ENCODE data around the gene INPP4B.

The INPP4B gene

DNA sequence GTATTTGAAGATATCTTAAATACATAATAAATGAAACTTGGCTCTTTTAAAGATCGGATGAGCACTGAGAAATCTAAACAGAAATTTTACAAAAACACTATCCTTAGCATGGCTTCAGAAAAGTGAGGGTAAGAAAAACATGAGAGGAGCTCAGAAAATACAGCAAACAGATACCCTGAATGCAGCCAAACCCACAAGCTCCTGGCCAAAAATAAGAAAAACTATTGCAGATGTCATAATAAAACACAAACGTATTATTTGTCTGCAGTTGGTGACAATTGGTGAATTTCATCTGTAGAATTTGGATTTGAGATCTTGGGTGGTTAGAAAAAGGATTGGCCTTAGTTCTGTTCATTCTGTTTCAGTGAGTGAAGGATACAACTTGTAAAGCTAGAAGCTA is 603.9 kb downstream of the INPP4B start:
- DNase-seq (ENCODE audit: low read depth in 2 of 2) = no peak

GRCh38 chr4:142238589-142238988 is 607.5 kb downstream of the INPP4B start:
- no peak for DNase-seq (ENCODE audit: low read depth in 2 of 2)

GRCh38 chr4:142236268-142236667 is 609.8 kb downstream of the INPP4B start:
- no peak for DNase-seq (ENCODE audit: low read depth in 2 of 2)

DNA sequence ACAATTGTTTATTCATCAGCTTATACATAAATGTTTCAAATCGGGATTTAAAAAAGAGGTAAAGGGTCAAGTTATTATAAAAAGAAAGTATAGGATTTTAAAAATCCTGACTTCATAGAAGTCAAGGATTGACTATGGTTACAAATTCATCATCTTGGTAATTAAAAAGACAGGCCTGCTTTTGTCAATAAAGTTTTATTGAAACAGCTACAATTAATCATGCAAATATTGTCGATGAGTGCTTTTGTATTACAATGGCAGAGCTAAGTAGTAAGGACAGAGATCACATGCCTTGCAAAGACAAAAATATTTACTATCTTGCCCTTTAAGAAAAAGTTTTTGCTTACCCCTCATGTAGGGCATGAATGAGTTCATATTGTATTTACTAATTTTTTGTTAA is 614.3 kb downstream of the INPP4B start:
- DNase-seq (ENCODE audit: low read depth in 2 of 2) = no peak

DNA sequence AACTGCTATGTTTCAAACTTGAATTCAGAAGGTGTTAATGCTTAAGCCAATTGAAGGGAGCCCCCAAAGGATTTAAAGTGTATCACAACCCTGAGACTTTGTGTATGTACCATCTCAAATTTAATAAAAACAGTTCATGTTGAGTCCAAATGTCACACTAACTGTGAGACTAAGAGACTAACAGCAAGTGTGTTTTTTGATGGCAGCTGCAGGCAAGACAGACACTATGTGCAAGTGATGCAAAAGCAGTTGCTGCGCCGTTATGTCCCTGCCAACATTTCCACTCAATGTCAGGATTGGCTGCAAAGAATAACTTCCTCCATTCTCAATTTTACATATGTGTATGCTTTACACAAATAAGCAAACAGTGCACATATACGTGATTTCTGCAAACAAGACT is 615.1 kb downstream of the INPP4B start:
- DNase-seq (ENCODE audit: low read depth in 2 of 2) = no peak

- DNase-seq (ENCODE audit: low read depth in 2 of 2) = no peak
These were observed 620.1 kb downstream of the INPP4B start for GRCh38 chr4:142226014-142226413.

GRCh38 chr4:142222127-142222526 is 624.0 kb downstream of the INPP4B start:
- DNase-seq (ENCODE audit: low read depth in 2 of 2) = no peak

- no peak for DNase-seq (ENCODE audit: low read depth in 2 of 2)
These were observed 627.4 kb downstream of the INPP4B start for GRCh38 chr4:142218726-142219125.

- DNase-seq (ENCODE audit: low read depth in 2 of 2) = no peak
These were observed 634.7 kb downstream of the INPP4B start for GRCh38 chr4:142211444-142211843.

DNA sequence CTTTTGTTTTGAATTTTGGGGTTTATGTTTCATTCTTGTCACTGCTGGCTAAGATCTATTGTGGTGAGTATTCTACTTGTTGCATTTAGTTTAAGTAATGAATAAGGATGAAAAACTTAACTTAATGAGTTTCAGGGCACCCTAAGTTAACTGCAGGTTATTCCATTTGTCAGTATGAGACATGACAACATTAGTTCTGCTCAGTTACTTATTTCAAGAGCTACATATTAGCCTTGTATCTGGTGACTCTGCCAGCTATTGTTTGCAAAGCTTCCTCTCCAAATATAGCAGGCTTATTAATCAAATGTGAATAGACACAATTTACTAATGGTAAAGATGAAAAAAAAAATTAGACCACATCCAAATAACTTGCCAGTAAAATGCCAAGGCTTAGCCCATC is 642.6 kb downstream of the INPP4B start:
- no peak for DNase-seq (ENCODE audit: low read depth in 2 of 2)

- no peak for DNase-seq (ENCODE audit: low read depth in 2 of 2)
These were observed 643.4 kb downstream of the INPP4B start for GRCh38 chr4:142202404-142203332.

GRCh38 chr4:142201041-142201440 is 645.1 kb downstream of the INPP4B start:
- DNase-seq (ENCODE audit: low read depth in 2 of 2) = no peak

GRCh38 chr4:142194905-142195304 is 651.2 kb downstream of the INPP4B start:
- no peak for DNase-seq (ENCODE audit: low read depth in 2 of 2)

DNA sequence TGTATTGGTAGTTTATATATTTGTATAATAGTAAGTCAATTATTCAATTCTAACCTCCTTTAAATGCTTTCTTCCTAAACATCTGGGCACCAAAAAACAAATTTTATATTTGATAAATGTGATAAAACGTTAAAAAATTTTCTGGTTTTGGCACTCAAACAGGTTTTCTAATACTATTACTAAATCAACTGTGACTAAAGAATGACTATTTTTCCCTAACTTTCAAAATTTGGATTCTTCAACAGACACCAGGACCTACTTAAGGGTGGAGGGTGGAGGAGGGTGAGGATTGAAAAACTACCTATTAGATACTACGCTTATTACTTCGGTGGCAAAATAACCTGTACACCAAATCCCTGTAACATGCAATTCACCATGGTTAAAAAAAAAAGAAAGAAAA is 654.2 kb downstream of the INPP4B start:
- no peak for DNase-seq (ENCODE audit: low read depth in 2 of 2)

DNA sequence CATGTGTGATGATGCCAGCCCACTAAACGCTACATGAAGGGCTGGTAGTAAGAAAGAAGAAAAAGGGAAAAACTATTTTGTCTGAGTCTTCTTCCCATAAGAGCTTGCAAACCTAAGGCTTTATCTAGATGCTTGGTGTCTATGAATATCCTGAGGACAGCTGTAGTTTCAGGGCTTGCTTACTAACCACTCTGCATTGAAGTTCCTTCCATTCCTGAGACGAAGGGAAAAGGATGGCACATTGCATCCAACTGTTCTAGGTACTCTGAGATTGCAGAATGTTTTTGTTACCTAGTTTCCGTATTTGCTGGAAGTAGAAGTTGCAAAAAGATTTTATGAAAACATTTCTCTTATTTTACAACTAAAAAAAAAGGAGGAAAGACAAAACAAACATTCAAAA is 665.1 kb downstream of the INPP4B start:
- no peak for DNase-seq (ENCODE audit: low read depth in 2 of 2)

- DNase-seq (ENCODE audit: low read depth in 2 of 2) = no peak
These were observed 676.9 kb downstream of the INPP4B start for GRCh38 chr4:142169216-142169615.

GRCh38 chr4:142168181-142168580 is 677.9 kb downstream of the INPP4B start:
- DNase-seq (ENCODE audit: low read depth in 2 of 2) = no peak

GRCh38 chr4:142164767-142165500 is 681.2 kb downstream of the INPP4B start:
- no peak for DNase-seq (ENCODE audit: low read depth in 2 of 2)

DNA sequence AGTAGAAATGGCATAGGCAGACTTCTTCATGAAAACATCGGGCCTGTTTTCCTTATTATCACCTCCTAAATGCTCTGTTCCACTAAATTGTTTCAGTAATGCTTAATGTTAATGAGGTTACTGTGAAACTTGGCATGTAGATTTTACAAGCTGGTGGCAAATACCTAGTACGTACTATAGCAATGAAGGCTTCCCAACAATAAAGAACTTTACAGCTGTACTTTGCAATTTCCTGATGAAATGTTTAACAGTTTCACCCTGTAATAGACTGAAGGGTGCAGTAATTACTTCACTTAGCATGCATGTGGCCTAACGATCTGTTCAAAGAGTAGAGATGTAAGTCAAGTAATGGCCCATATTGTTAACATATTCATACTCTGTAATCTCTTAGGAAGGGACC is 685.0 kb downstream of the INPP4B start:
- DNase-seq (ENCODE audit: low read depth in 2 of 2) = no peak

DNA sequence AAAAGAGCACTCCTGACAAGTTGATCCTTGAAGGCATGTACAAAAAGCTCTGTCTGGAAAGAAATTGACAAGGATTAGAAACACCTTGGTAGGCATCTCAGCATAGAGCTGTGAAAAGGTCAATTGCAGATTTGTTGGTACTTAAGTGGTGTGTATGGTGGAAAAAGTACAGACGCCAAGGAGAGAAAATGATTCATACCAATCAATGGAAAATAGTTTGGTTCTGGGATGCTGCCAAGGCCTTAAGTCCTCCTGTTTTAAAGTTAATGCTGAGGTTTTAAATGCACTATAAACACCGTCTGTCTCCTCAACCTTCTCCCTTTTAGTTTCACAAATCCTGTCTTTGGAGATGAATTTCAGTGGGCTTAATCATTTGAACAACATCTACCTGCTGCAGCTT is 685.6 kb downstream of the INPP4B start:
- DNase-seq (ENCODE audit: low read depth in 2 of 2) = no peak

DNA sequence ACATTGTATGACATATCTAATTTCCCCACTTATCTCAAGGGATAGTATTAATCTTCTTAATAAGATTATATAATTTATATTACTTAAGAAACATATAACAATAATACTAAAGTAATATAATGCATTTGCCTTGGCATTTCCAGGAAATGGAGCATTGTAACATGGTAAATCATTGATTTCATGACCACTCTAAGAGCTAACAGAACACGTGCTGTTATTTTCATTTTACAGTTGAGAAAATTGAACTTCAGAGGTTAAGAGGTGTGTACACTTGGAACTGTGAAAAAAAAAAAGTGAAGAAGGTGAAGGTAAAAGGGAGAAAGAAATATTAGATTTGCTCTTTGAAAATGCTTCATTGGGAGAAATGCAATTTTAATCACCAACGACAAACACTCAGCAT is 687.1 kb downstream of the INPP4B start:
- DNase-seq (ENCODE audit: low read depth in 2 of 2) = no peak

DNA sequence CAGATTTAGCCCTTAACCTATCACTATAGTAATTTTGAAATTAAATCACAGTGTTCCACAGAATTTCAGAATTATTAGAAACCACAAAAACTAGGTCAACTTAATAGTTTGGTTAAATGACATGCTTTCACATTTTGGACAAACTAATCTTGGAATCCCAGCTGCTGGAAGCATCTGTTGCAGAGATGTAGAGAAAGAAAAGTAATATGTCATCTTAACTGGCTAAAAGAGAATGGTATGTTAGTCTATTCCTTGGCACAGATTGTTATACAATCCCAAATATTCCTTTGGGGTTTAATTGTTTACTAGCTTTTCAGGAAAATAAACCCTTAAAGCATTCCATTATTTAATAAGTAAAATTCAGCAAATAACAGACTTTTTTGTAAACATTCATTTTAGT is 689.8 kb downstream of the INPP4B start:
- no peak for DNase-seq (ENCODE audit: low read depth in 2 of 2)

GRCh38 chr4:142155347-142155746 is 690.8 kb downstream of the INPP4B start:
- no peak for DNase-seq (ENCODE audit: low read depth in 2 of 2)

All from activated CD4-positive, alpha-beta T cell treated with anti-CD3 and anti-CD28 coated beads for 24 hours (primary cell).